HG03095 (cell line): ENCODE data around the gene PET100.
"Not testable (repeated sequence)": the region's sequence is repeated elsewhere in the genome, so short reads cannot be mapped to it uniquely, and the experiment has no call there.

ENCODE experiments used
- ATAC-seq: cut with Tn5 transposase; IDR thresholded peaks from one replicate; pipeline ENCODE4 v1.9.1; 2021; ENCODE audit warnings: moderate library complexity; ENCODE audit not compliant: unreplicated experiment

Gene PET100

GRCh38 chr19:7632340-7633203 is 3.0 kb downstream of the PET100 start:
- ATAC-seq = no peak

GRCh38 chr19:7633698-7634097 is 4.1 kb downstream of the PET100 start, which contains the start of gene PCP2:
PCP2 (minus strand) TSS chr19:7633719; CDS start chr19:7633457, 262 bp downstream.
- no peak for ATAC-seq

GRCh38 chr19:7635670-7636069 is 6.1 kb downstream of the PET100 start:
- no peak for ATAC-seq

- no peak for ATAC-seq
Observed at GRCh38 chr19:7636317-7636690, 6.7 kb downstream of the PET100 start.

- ATAC-seq = peak; percentile 56
Observed at GRCh38 chr19:7636691-7637373, 7.2 kb downstream of the PET100 start, which contains the start of gene STXBP2. STXBP2 (plus strand) TSS chr19:7637110; CDS start chr19:7637150, 40 bp downstream.

- no peak for ATAC-seq
Observed at GRCh38 chr19:7637374-7638256, 8.0 kb downstream of the PET100 start.

GRCh38 chr19:7638802-7639465 is 9.3 kb downstream of the PET100 start:
- ATAC-seq = no peak

GRCh38 chr19:7639863-7640348 is 10.3 kb downstream of the PET100 start:
- ATAC-seq = no peak

- no peak for ATAC-seq
Observed at GRCh38 chr19:7640803-7641202, 11.2 kb downstream of the PET100 start.

- no peak for ATAC-seq
Observed at GRCh38 chr19:7641290-7642276, 12.0 kb downstream of the PET100 start.

GRCh38 chr19:7642295-7643030 is 12.9 kb downstream of the PET100 start:
- ATAC-seq = no peak

- no peak for ATAC-seq
Observed at GRCh38 chr19:7643031-7643415, 13.4 kb downstream of the PET100 start.

GRCh38 chr19:7643629-7644549 is 14.3 kb downstream of the PET100 start:
- ATAC-seq = not testable (repeated sequence)

- no peak for ATAC-seq
Observed at GRCh38 chr19:7644550-7644877, 14.9 kb downstream of the PET100 start.

GRCh38 chr19:7645163-7645562 is 15.6 kb downstream of the PET100 start:
- no peak for ATAC-seq

- no peak for ATAC-seq
Observed at GRCh38 chr19:7645656-7646425, 16.2 kb downstream of the PET100 start.

GRCh38 chr19:7646426-7646700 is 16.8 kb downstream of the PET100 start:
- ATAC-seq = no peak
